GM12878 (cell line): ENCODE measurements around the gene GARIN5B.

Source experiments
- ATF3 ChIP-seq: IDR thresholded peaks from 2 replicates; pipeline ENCODE4 v1.6.1; 2011; ENCODE audit warnings: low read depth, mild to moderate bottlenecking, low read length, moderate library complexity, borderline replicate concordance; ENCODE audit errors: extremely low read depth
- BRCA1 ChIP-seq: IDR thresholded peaks from 2 replicates; pipeline ENCODE4 v1.6.1; 2011; ENCODE audit warnings: low read depth, low read length, improper control_type of control experiment
- CTCF ChIP-seq, 3 experiments: IDR thresholded peaks in 2 of 3; conservative IDR thresholded peaks in 1 of 3; 2 replicates each; pipeline ENCODE4 v1.5.1; 2011; ENCODE audit warnings: low read depth in 3 of 3, low read length in 3 of 3, mild to moderate bottlenecking in 3 of 3, control low read depth in 2 of 3, moderate library complexity in 2 of 3, inconsistent platforms in 1 of 3, mixed read lengths in 1 of 3; ENCODE audit not compliant: control insufficient read depth in 2 of 3, insufficient read depth in 1 of 3; ENCODE audit errors: extremely low read depth in 1 of 3
- FOXM1 ChIP-seq: IDR thresholded peaks from 2 replicates; pipeline ENCODE4 v1.6.1; 2012; ENCODE audit warnings: low read depth, mild to moderate bottlenecking, inconsistent platforms, low read length, moderate library complexity
- KDM1A ChIP-seq: fragments of 200-600 bp; sonication (generic); IDR thresholded peaks from 2 replicates; pipeline ENCODE4 v1.6.1; 2016; ENCODE audit warnings: borderline replicate concordance
- POLR2A ChIP-seq: IDR thresholded peaks from 2 replicates; pipeline ENCODE4 v1.6.1; 2011; ENCODE audit warnings: low read depth, mild to moderate bottlenecking, low read length
- USF1 ChIP-seq: IDR thresholded peaks from 2 replicates; pipeline ENCODE4 v1.6.1; 2011; ENCODE audit warnings: borderline replicate concordance, low read depth, mild to moderate bottlenecking, moderate library complexity, mixed read lengths, low read length; ENCODE audit not compliant: insufficient read depth; ENCODE audit errors: extremely low read length
- ZNF274 ChIP-seq: IDR thresholded peaks from one replicate; pipeline ENCODE4 v1.8.0; 2011; ENCODE audit not compliant: insufficient read length, insufficient read depth
- TF ChIP-seq, protein P1 (sequence below): IDR thresholded peaks from 2 replicates; pipeline ENCODE4 v1.6.1; 2012; ENCODE audit warnings: low read depth, low read length, improper control_type of control experiment

DNA sequence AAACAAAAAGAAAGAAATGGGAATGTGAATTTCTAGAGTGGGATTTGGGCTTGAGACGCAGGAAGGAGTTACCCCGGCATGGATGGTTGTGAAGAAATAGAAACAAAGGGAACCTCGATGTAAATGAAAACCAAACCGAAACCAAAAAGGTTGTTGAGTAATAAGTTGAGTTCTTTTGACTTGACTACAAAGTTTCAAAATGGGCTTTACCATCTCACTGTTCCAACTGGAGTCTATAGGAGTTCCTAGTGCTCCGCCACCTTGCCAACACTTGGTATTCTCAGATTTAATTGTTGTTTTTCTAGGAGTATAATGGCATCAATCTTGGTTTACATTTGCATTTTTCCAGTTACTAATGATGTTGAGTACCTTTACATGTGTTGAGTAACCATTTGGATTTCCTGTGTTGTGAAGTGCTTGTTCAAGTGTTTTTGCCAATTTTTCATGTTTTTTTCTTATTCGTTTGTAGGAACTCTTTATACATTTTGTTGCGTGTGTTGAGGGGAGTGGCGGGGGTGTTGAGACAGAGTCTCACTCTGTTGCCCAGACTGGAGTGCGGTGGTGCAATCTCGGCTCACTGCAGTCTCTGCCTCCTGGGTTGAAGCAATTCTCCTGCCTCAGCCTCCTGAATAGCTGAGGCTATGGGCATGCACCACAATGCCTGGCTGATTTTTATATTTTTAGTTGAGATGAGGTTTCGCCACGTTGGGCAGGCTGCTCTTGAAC, 35.3 kb upstream of the GARIN5B start:
- no peak for TF ChIP-seq ATF3
- no peak for TF ChIP-seq BRCA1
- no peak for TF ChIP-seq POLR2A
- no peak for TF ChIP-seq USF1
- TF ChIP-seq, protein P1, sequence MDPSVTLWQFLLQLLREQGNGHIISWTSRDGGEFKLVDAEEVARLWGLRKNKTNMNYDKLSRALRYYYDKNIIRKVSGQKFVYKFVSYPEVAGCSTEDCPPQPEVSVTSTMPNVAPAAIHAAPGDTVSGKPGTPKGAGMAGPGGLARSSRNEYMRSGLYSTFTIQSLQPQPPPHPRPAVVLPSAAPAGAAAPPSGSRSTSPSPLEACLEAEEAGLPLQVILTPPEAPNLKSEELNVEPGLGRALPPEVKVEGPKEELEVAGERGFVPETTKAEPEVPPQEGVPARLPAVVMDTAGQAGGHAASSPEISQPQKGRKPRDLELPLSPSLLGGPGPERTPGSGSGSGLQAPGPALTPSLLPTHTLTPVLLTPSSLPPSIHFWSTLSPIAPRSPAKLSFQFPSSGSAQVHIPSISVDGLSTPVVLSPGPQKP, result no peak
- no peak for TF ChIP-seq KDM1A
- TF ChIP-seq FOXM1, result no peak
- no peak for TF ChIP-seq ZNF274
- TF ChIP-seq CTCF (IDR thresholded peaks at IDR 0.05 in 2 of 3, conservative IDR thresholded peaks at IDR 0.05 in 1 of 3; ENCODE audit: control insufficient read depth in 2 of 3, extremely low read depth in 1 of 3, insufficient read depth in 1 of 3, low read depth in 3 of 3, low read length in 3 of 3), result no peak
